SK-MEL-5 (cell line): ENCODE data around the gene FRMD4B. TPM values are rescaled to one million over a fixed set of nuclear protein-coding genes. Genes with fewer than 3 reads are reported as not detected.
"Not testable (repeated sequence)": the region's sequence is repeated elsewhere in the genome, so short reads cannot be mapped to it uniquely, and the experiment has no call there.

ENCODE experiments used
- DNase-seq: peaks from one replicate; pipeline ENCODE4 v3.0.0-alpha.2; 2016; ENCODE audit warnings: low read depth, low spot score
- in situ Hi-C: cut with HindIII; loops from 2 replicates; pipeline ENCODE4 v1.10.0; 2016; ENCODE audit warnings: low sequenced_read_pairs, high pct_unique_total_duplicates, low pct_unique_long_range_greater_than_20kb
- total RNA-seq: library from RNA; depleted of rRNA; stranded (reverse); fragments of >200 nt; shearing (Covaris generic); gene quantifications from 2 replicates; pipeline ENCODE4 v1.2.3, GENCODE V29; 2014

Gene FRMD4B
- total RNA-seq, 1 experiment from 2014 or later, result 31.4 TPM

DNA sequence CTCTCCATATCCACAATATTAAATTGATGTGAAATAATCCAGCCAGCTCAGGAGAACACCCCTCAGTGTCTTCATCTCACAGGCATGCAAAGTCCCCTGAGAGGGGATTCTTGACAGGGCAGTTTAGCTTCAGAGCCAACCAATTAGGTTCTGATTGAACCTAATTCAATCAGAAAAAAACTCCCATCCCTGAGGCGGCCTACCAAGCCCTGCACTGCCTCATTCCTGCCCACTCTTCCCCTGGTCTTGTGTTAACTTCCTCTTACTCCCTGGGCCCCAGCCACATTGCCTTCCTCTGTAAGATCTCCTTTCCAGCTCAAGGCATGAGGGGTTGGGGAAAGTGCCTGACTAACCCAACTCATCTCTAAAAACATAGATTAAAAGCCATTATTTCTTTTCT, 46.1 kb downstream of the FRMD4B start:
- in situ Hi-C loops, result no loop called here
- DNase-seq, result no peak

DNA sequence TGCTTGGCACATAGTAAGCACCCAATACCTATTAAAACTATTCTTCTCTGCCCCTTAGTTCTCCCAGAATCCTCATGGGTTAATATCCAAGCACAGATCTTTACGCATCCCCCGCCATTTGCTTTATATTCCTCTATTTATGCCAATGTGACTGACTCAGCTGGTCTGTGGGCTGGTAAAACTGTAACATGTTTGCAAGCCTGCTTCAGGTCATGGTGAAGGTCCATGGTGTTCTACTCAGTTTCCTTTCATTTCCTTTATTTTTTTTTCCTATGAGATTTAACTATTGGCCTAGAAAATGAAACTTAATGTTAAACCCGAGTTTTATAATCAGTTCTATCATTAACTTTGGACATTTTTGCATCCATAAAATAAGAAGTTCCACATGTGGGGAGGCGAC, 47.0 kb downstream of the FRMD4B start:
- in situ Hi-C loops, result no loop called here
- DNase-seq, result no peak

DNA sequence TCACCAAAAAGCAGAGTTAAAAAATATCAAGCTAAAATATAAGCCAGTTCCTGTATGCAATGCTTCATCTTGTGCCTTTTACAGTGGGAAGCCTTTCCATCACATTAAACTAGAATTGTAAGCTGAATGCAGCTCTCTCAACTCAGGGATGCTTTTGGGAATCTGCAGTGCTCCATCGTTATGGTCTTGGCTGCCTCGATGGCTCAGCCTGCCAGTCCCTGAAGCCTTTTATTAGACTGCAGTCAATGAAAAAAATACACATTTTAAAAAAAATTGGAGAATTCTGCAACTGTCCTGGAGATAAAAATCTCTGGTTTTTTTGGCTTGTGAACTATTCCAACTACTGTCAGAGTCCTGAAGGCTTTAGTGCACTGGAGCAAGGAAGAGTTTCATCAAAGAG, 53.0 kb downstream of the FRMD4B start:
- DNase-seq, result no peak
- in situ Hi-C loops, result no loop called here

DNA sequence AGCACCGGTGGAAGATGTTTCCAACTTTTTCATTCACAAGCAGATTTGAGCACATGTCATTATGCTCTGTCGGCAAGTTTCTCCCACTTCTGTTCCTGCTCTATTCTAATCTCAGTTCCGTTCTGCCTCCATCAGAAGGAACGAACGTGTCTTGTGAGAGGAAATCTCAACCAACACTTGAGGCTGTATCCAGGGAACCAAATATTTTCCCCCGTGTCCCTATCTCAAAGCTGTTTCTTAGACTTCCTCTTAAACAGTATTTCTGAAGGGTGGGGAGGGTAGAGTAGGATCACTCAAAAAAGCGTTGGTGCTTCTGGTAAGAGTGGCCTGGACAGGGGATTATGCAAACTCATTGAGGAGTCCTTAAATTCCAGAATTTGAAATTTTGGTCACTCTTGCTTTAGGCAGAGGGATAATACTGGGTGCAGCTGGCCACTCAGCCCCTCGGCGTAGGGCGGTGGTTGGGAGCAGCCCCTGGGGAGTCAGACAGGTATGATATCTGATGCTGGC, 54.9 kb downstream of the FRMD4B start:
- in situ Hi-C loops, result no loop called here
- no peak for DNase-seq

DNA sequence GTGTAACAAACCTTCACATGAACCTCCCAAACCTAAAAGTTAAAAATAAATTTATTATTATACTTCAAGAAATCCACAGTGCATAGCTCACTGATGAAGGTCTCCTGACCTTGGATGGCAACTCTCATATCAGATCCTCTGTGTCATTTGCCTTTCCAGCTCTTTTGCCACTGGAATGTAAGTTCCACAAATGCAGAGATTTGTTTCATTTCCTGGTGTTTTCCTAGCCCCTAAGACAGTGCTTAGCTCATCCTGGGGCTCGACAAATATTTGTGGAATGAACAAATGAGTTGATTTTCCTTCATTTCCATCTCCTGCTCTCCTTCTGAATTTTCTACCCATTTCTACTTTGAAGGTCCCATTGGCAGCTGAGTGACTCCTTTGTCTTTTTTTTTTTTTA, 56.0 kb downstream of the FRMD4B start:
- in situ Hi-C loops, result no loop called here
- no peak for DNase-seq

DNA sequence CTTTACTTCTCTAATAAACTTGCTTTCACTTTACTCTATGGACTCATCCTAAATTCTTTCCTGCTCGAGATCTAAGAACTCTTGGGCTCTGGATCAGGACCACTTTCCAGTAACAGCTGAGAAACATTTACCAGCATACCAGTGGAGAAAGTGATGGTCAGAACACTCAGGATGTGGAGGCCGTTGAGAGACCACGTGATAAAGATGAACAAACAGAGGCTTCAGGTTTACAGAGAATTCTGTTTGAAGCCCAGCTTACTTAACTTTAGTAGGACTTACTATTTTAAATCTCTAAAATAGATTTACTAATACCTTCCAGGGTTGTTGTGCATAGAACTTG, 57.0 kb downstream of the FRMD4B start:
- in situ Hi-C loops, result no loop called here
- DNase-seq, result no peak

DNA sequence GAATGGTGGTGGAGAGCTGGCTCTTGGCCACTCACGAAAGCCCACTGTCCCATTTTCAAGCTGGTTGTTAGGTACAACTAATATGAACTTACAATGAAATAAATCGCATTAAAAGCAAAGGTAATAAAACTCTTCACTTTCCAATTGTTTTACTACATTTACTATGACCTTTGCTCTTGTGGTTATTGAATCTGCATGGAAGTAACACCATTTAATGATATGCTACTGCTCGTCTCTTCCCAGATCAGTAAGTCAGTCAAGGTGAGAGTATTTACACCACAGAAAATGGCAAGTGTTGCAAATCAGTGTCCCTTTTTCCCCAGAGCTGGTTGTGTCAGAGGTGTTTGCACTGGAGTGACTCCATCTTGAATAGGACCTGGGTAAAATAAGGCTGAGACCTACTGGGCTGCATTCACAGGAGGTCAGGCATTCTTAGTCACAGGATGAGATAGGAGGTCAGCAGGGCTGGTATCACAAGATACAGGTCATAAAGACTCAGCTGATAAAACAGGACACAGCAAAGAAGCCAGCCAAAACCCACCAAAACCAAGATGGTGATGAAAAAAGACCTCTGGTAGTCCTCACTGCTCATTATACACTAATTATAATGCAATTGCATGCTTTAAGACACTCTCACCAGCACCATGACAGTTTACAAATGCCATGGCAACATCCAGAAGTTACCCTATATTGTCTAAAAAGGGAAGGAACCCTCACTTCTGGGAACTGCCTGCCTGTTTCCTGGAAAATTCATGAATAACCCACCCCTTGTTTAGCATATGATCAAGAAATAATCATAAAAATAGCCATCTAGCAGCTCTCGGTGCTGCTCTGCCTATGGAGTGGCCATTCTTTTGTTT, 57.6 kb downstream of the FRMD4B start:
- in situ Hi-C loops, result no loop called here
- peak; percentile 56 for DNase-seq

DNA sequence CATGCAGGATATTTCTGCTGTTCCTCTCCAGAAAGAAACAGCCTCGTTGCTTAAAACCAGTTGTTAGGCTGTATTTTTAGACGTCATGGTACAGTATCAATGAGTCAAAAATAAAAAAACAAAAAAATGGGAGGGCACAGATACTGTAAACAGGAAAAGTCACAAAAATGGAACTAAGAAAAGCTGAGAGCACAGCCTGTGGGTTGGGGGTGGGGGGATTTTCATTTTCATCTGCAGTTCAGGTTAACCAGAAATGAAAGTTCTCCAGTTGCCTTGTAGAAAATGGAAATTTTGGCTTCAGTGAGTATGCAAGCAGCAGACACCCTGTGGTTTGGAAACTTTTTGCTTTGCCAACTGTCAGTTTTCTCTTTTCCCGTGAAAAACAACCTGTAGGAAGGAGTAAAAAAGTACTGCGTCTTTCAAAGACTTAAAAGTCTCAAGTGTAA, 59.0 kb downstream of the FRMD4B start:
- no peak for DNase-seq
- in situ Hi-C loops, result no loop called here

DNA sequence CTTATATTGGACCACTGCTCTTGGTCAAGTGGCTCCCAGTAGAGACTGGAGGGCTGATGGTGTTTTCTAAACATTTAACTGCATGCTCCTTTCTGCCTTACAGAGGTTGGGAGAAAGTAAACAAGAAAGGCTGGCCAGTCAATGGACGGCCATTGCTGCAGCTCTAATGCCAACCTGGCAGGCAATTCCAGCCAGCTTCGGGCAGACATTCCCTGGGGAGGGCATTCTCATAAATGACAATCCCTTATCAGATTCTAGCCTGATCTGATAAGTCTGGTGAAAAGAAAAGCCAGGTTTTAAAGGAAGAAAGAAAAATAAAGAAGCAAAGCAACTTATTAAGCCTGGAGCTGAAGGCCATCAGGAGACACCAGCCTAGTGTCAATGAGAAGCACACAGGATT, 60.7 kb downstream of the FRMD4B start:
- no peak for DNase-seq
- in situ Hi-C loops, result no loop called here

DNA sequence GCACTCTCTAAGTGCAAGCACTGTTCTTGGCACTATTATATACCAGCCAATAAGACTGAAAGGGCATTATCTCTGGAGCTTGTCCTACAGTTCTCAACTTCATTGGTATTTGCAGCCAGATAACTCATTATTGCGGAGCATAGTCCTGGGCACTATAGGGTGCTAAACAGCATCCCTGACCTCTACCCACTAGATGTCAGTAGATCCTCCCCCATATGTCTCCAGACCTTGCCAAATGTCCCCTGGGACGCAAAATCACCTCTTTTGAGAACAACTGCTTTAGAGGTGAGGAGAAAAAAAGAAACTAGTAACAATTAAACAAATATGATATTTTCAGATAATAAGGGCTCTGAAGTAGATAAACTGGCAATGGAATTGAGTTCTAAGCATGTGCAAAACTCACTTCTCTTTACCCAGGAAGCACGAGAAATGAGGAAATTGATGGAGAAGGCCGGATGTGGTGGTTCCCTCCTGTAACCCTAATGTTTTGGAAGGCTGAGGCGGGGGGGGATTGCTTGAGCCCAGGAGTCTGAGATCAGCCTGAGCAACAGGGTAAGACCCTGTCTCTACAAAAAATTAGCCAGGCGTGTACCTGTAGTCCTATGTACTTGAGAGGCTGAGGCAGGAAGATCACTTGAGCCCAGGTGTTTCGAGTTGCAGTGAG, 61.4 kb downstream of the FRMD4B start:
- in situ Hi-C loops, result no loop called here
- peak; percentile 70 for DNase-seq

DNA sequence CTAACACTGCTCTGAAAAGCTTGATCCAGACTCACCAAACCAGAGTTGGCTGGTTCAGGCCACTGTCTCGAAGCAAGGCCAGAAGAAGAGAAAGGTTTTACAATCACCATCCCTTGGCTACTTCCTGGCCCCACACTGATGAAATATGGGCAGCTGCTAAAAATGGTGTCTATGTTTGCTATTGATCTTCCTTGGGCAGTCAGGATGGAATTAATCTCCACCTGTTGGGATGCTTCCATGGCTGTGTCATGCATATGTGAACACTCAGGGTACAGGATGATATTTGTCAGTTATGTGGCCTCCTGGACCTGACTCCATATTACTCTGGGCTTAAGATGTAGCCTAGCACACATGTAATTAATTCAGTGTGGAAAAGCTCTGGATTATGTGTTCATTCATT, 61.9 kb downstream of the FRMD4B start:
- in situ Hi-C loops, result no loop called here
- no peak for DNase-seq

DNA sequence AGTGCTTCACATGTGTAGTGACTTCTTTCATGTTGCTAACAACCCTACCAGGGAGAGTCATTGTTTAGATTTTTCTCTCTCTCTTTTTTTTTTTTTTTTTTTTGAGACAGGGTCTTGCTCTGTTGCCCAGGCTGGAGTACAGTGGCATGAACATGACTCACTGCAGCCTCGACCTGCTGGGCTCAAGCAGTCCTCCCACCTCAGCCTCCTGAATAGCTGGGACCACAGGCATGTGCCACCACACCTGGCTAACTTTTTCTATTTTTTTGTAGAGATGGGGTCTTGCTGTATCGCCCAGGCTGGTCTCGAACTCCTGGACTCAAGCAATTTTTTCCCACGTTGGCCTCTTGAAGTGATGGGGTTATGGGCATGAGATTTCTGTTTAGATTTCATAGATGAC, 63.4 kb downstream of the FRMD4B start:
- in situ Hi-C loops, DNase-seq: not testable (repeated sequence)

DNA sequence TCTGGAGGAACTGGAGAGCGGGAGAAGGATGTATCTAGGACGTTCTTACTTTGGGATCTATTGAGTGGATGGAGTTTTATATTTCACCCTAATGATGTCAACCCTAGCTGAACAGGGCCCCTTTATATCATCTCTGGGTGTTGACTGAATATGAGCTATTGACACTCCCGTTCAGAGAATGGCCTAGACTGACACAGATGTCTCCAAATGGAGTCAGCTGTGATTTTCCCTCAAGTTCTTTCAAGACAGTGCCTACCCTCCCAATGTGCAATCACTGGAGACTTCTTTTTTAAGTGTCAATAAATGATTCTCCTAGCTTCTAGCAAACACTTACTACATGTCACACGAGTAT, 63.8 kb downstream of the FRMD4B start:
- in situ Hi-C loops, result no loop called here
- DNase-seq, result no peak

DNA sequence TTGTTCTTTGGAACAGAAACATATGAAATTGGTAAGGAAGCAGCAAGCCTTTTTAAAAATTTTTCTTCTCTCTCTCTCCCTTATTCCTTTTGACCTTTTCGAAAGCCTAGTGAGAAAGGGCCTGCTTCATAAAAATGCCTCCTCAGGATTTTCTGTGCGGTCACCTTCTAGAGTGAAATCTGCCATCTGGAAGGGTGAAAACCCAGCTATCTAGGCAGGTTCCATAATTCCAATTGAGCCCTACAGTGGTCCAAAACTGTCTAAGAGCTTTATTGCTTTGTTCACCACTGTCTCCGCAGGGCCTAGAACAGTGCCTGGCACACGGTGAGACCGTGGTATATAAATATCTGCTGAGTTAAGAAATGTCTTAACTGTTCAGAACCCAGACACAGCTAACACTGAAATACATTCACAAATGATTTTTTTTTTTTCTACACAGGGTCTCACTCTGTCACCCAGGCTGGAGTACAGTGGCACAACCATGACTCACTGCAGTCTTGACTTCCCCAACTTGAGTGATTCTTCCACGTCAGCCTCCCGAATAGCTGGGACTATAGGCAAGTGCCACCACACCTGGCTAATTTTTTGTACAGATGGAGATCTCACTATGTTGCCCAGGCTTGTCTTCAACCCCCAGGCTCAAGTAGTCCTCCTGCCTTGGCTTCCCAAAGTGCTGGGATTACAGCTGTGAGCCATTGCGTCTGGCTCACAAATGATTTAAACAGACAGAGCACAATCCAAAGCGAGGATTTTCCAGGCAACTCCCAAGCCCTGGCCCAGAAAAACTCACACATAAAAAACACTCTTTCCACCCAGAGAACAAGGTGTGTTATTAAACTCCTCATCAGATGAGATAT, 64.4 kb downstream of the FRMD4B start:
- in situ Hi-C loops, result no loop called here
- DNase-seq, result no peak

DNA sequence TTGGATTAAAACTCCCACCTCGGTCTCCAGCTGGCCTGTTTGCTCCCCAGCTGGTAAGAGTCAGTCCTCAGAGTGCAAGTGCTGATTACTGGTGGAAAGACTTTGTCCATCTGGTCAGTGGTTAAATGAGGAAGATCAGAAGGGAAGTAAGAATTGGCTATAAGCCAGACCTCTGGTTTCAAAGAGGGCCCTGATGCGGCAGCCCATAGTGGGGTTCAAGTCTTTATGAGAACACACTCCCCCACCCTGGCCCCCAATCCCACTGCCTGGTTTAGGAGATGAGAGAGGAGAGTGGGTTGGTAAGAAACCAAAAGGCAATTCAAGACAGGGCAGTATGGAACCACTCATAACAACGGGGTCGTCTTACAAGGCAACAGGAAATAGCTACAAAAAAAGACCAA, 65.0 kb downstream of the FRMD4B start:
- in situ Hi-C loops, result no loop called here
- no peak for DNase-seq

DNA sequence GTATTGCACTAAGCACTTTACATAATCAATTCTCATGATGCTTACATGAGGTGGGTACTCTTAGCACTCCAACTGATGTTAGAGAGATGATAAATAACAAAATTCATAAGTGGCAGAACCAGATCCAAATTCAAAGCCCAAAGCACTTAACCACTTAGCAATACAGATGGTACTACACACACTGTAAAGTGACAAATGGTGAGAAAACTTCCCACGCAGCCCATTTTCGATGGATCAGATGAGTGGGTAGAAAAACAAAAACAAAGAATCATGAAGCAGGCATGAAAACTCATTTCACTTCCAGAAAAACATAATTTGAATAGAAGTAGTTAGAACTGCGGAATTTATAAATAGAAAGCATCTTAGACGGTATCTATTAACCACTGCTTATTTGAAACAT, 66.2 kb downstream of the FRMD4B start:
- DNase-seq, result no peak
- in situ Hi-C loops, result no loop called here

DNA sequence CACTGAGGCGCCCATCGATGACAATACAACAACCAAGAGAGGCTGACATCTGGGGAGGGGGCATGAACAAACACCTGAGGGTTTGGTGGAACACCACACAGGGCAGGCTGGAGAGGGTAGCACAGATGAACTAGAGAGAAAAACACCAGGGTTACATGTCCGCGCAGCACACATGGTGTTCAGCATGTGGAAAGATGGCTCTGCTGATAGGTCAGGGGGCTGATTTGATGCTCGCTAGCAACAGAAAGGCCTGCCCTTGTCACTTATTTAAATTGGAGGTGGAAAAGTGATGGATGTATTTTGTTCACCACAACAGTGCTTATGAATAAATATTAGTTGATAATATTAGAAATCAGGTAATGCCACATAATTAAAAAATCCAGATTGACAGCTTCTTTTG, 67.5 kb downstream of the FRMD4B start:
- no peak for DNase-seq
- in situ Hi-C loops, result no loop called here

DNA sequence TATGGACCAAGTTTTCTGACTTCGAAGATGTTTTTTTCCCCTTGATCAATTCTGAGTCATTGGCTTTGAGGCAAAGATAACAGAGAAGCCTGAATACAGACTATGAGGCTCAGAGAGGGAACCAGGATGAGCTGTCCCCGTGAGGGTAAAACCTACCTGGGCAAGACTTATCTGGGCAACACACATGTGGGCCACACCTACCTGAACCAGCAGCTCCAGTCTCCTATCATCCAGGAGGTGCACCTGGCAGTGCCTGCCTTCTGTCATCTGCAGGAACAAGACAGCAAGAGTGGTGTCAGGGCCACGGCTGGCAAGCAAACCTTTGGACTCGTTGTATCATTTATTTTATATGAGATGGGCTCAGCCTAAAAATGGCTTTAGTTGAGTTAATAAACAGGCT, 72.6 kb downstream of the FRMD4B start:
- in situ Hi-C loops, result no loop called here
- DNase-seq, result no peak
